Activated naive CD4-positive, alpha-beta T cell treated with anti-CD3 and anti-CD28 coated beads for 36 hours (primary cell): ENCODE results near the gene PCDH1. TPM values are rescaled to one million over a fixed set of nuclear protein-coding genes. Genes with fewer than 3 reads are reported as not detected.
A peak's percentile ranks its signal among the peaks of the same experiment; 100 is the strongest.

Experiments used
- CTCF ChIA-PET: fragments of 350-600 bp; sonication (Branson Sonifier 250); formaldehyde crosslinking; loops from one replicate; lab custom pipeline; 2021; ENCODE audit warnings: antibody characterized with exemption; lab: Charles Lee
- DNase-seq: peaks from one replicate; pipeline ENCODE4 v3.0.0-alpha.2; 2020
- H3K27ac Mint-ChIP-seq: one replicate; pipeline ENCODE4 v1.8.0; 2021; ENCODE audit warnings: mild to moderate bottlenecking, mixed read lengths
- H3K27me3 Mint-ChIP-seq: one replicate; pipeline ENCODE4 v1.8.0; 2021; ENCODE audit warnings: low read depth, mixed read lengths
- H3K36me3 Mint-ChIP-seq: one replicate; pipeline ENCODE4 v1.8.0; 2021; ENCODE audit warnings: low read depth, mixed read lengths
- H3K4me1 Mint-ChIP-seq: one replicate; pipeline ENCODE4 v1.8.0; 2021; ENCODE audit warnings: low read depth, mixed read lengths
- H3K4me3 Mint-ChIP-seq: one replicate; pipeline ENCODE4 v1.8.0; 2021; ENCODE audit warnings: mild to moderate bottlenecking, moderate library complexity, mixed read lengths
- H3K9me3 Mint-ChIP-seq: one replicate; pipeline ENCODE4 v1.8.0; 2021; ENCODE audit warnings: mixed read lengths
- intact Hi-C: fragments of 100-400 bp; cut with micrococcal nuclease; formaldehyde crosslinking; loops from one replicate; pipeline ENCODE4 v1.15.1; 2023
- total RNA-seq, 2 experiments: library from RNA; stranded (reverse); gene quantifications; one replicate each; pipeline ENCODE4 v1.2.3, GENCODE V29; 2021

PCDH1 gene
- total RNA-seq, 2 experiments from 2014 or later, result not detected

- peak overlapping the region; percentile 35 for H3K4me3 Mint-ChIP-seq
- no peaks in the 10 kb centered on the region for H3K36me3 Mint-ChIP-seq
- intact Hi-C loops, result loop anchor here (2.0 kb wide), 1 partner anchor 25 kb away; no protein-coding TSS in a partner anchor
- CTCF ChIA-PET, result interaction anchor here (0.9 to 8.8 kb wide), 7 partner anchors 10 to 223 kb away, joined by 3 to 58 read pairs (median 3); partner anchors contain the start of genes DELE1 and PCDH12
- peaks cover 22% of the 10 kb centered on the region for H3K27me3 Mint-ChIP-seq
- H3K27ac Mint-ChIP-seq, result no peak overlapping the region
- H3K4me1 Mint-ChIP-seq, result peaks cover 5% of the 10 kb centered on the region
- DNase-seq, result peak; percentile 25
- no peaks in the 10 kb centered on the region for H3K9me3 Mint-ChIP-seq
Observed at GRCh38 chr5:141914199-141914743, 36.1 kb upstream of the PCDH1 start.

GRCh38 chr5:141913560-141914198 is 35.5 kb upstream of the PCDH1 start:
- CTCF ChIA-PET, result interaction anchor here (1.0 to 8.8 kb wide), 6 partner anchors 33 to 222 kb away, joined by 3 to 58 read pairs (median 4); partner anchors contain the start of gene PCDH12
- intact Hi-C loops, result loop anchor here (2.0 kb wide), 1 partner anchor 25 kb away; no protein-coding TSS in a partner anchor
- H3K4me1 Mint-ChIP-seq, result peaks cover 5% of the 10 kb centered on the region
- peaks cover 22% of the 10 kb centered on the region for H3K27me3 Mint-ChIP-seq
- peak overlapping the region; percentile 29 for H3K4me3 Mint-ChIP-seq
- H3K9me3 Mint-ChIP-seq, result no peaks in the 10 kb centered on the region
- no peaks in the 10 kb centered on the region for H3K36me3 Mint-ChIP-seq
- no peak overlapping the region for H3K27ac Mint-ChIP-seq
- DNase-seq, result no peak

GRCh38 chr5:141910271-141910673 is 32.1 kb upstream of the PCDH1 start:
- Mint-ChIP-seq H3K27ac (no peak overlapping the region), H3K9me3 (no peaks in the 10 kb centered on the region), H3K4me1 (peaks cover 5% of the 10 kb centered on the region), H3K36me3 (no peaks in the 10 kb centered on the region), H3K4me3 (no peak overlapping the region), H3K27me3 (peaks cover 20% of the 10 kb centered on the region)
- intact Hi-C loops, result no loop called here
- DNase-seq, result no peak
- CTCF ChIA-PET, result interaction anchor here (1.2 to 3.1 kb wide), 2 partner anchors 50 to 218 kb away, joined by 3 to 8 read pairs; no protein-coding TSS in a partner anchor

- CTCF ChIA-PET, result interaction anchor here (3.1 kb wide), 1 partner anchor 51 kb away, joined by 8 read pairs; no protein-coding TSS in a partner anchor
- DNase-seq, result no peak
- Mint-ChIP-seq H3K36me3 (no peaks in the 10 kb centered on the region), H3K4me3 (no peak overlapping the region), H3K27me3 (peaks cover 15% of the 10 kb centered on the region), H3K27ac (no peak overlapping the region), H3K9me3 (no peaks in the 10 kb centered on the region), H3K4me1 (peaks cover 5% of the 10 kb centered on the region)
- intact Hi-C loops, result no loop called here
Observed at GRCh38 chr5:141909212-141909611, 31.0 kb upstream of the PCDH1 start.

GRCh38 chr5:141908796-141909195 is 30.6 kb upstream of the PCDH1 start:
- peaks cover 13% of the 10 kb centered on the region for H3K27me3 Mint-ChIP-seq
- no peak for DNase-seq
- H3K27ac Mint-ChIP-seq, result no peak overlapping the region
- H3K36me3 Mint-ChIP-seq, result no peaks in the 10 kb centered on the region
- intact Hi-C loops, result no loop called here
- CTCF ChIA-PET, result interaction anchor here (3.1 kb wide), 1 partner anchor 51 kb away, joined by 8 read pairs; no protein-coding TSS in a partner anchor
- no peak overlapping the region for H3K4me3 Mint-ChIP-seq
- H3K9me3 Mint-ChIP-seq, result no peaks in the 10 kb centered on the region
- peaks cover 5% of the 10 kb centered on the region for H3K4me1 Mint-ChIP-seq

- H3K4me3 Mint-ChIP-seq, result no peak overlapping the region
- intact Hi-C loops, result no loop called here
- H3K27me3 Mint-ChIP-seq, result peaks cover 5% of the 10 kb centered on the region
- no peak for DNase-seq
- no peak overlapping the region for H3K27ac Mint-ChIP-seq
- no peaks in the 10 kb centered on the region for H3K36me3 Mint-ChIP-seq
- CTCF ChIA-PET, result interaction anchor here (0.7 to 2.4 kb wide), 3 partner anchors 8 to 532 kb away, joined by 3 to 6 read pairs (median 4); no protein-coding TSS in a partner anchor
- no peaks in the 10 kb centered on the region for H3K9me3 Mint-ChIP-seq
- no peaks in the 10 kb centered on the region for H3K4me1 Mint-ChIP-seq
Observed at GRCh38 chr5:141906972-141907371, 28.8 kb upstream of the PCDH1 start.

- intact Hi-C loops, result no loop called here
- DNase-seq, result no peak
- H3K9me3 Mint-ChIP-seq, result no peaks in the 10 kb centered on the region
- no peak overlapping the region for H3K4me3 Mint-ChIP-seq
- H3K27ac Mint-ChIP-seq, result no peak overlapping the region
- no peaks in the 10 kb centered on the region for H3K36me3 Mint-ChIP-seq
- CTCF ChIA-PET, result interaction anchor here (0.6 to 2.6 kb wide), 5 partner anchors 9 to 533 kb away, joined by 3 to 6 read pairs (median 4); no protein-coding TSS in a partner anchor
- H3K27me3 Mint-ChIP-seq, result peaks cover 5% of the 10 kb centered on the region
- no peaks in the 10 kb centered on the region for H3K4me1 Mint-ChIP-seq
Observed at GRCh38 chr5:141906517-141906916, 28.3 kb upstream of the PCDH1 start.

GRCh38 chr5:141904551-141904950 is 26.3 kb upstream of the PCDH1 start:
- Mint-ChIP-seq H3K36me3 (no peaks in the 10 kb centered on the region), H3K4me3 (no peak overlapping the region), H3K9me3 (no peaks in the 10 kb centered on the region), H3K27me3 (peaks cover 5% of the 10 kb centered on the region), H3K27ac (no peak overlapping the region), H3K4me1 (no peaks in the 10 kb centered on the region)
- DNase-seq, result no peak
- intact Hi-C loops, result no loop called here
- CTCF ChIA-PET, result interaction anchor here (2.6 kb wide), 1 partner anchor 213 kb away, joined by 5 read pairs; no protein-coding TSS in a partner anchor

- H3K4me1 Mint-ChIP-seq, result no peaks in the 10 kb centered on the region
- CTCF ChIA-PET, result interaction anchor here (1.4 kb wide), 1 partner anchor 24 kb away, joined by 4 read pairs; no protein-coding TSS in a partner anchor
- DNase-seq, result no peak
Observed at GRCh38 chr5:141903261-141903660, 25.1 kb upstream of the PCDH1 start.

GRCh38 chr5:141902015-141902814 is 24.0 kb upstream of the PCDH1 start:
- CTCF ChIA-PET, result interaction anchor here (0.5 to 1.4 kb wide), 3 partner anchors 23 to 149 kb away, joined by 3 to 4 read pairs (median 3); no protein-coding TSS in a partner anchor
- H3K4me3 Mint-ChIP-seq, result no peak overlapping the region
- intact Hi-C loops, result no loop called here
- H3K27me3 Mint-ChIP-seq, result peaks cover 5% of the 10 kb centered on the region
- H3K27ac Mint-ChIP-seq, result no peak overlapping the region
- no peaks in the 10 kb centered on the region for H3K9me3 Mint-ChIP-seq
- H3K4me1 Mint-ChIP-seq, result no peaks in the 10 kb centered on the region
- no peak for DNase-seq
- H3K36me3 Mint-ChIP-seq, result no peaks in the 10 kb centered on the region

More at GRCh38 chr5:141903261-141903660, 25.1 kb upstream of the PCDH1 start:
- Mint-ChIP-seq H3K27ac (no peak overlapping the region), H3K9me3 (no peaks in the 10 kb centered on the region), H3K4me3 (no peak overlapping the region), H3K27me3 (peaks cover 5% of the 10 kb centered on the region), H3K36me3 (no peaks in the 10 kb centered on the region)
- intact Hi-C loops, result no loop called here

- CTCF ChIA-PET, result interaction anchor here (0.6 kb wide), 2 partner anchors 8 to 25 kb away, joined by 3 to 4 read pairs; partner anchors contain the start of gene DELE1
- H3K4me3 Mint-ChIP-seq, result no peak overlapping the region
- intact Hi-C loops, result no loop called here
- H3K9me3 Mint-ChIP-seq, result no peaks in the 10 kb centered on the region
- H3K27ac Mint-ChIP-seq, result no peak overlapping the region
- no peaks in the 10 kb centered on the region for H3K4me1 Mint-ChIP-seq
- DNase-seq, result no peak
- H3K36me3 Mint-ChIP-seq, result no peaks in the 10 kb centered on the region
- H3K27me3 Mint-ChIP-seq, result peaks cover 7% of the 10 kb centered on the region
Observed at GRCh38 chr5:141898448-141899049, 20.3 kb upstream of the PCDH1 start.
